ENCODE measurements around the gene PLD6.
"Not testable (repeated sequence)": the region's sequence is repeated elsewhere in the genome, so short reads cannot be mapped to it uniquely, and the experiment has no call there.

PLD6 gene

GRCh38 chr17:17200831-17201230 lies 5.3 kb downstream of the PLD6 start:
- DNase-seq (ENCODE audit: low read depth) = no peak

- DNase-seq (ENCODE audit: low read depth) = no peak
These were observed 5.8 kb downstream of the PLD6 start for GRCh38 chr17:17200311-17200710.

- DNase-seq (ENCODE audit: low read depth) = no peak
These were observed 7.9 kb downstream of the PLD6 start for GRCh38 chr17:17198281-17198680.

GRCh38 chr17:17196776-17197175 lies 9.4 kb downstream of the PLD6 start:
- no peak for DNase-seq (ENCODE audit: low read depth)

- not testable (repeated sequence) for DNase-seq (ENCODE audit: low read depth)
These were observed 10.7 kb downstream of the PLD6 start for GRCh38 chr17:17195466-17195865.

GRCh38 chr17:17191961-17192381 lies 14.2 kb downstream of the PLD6 start:
- DNase-seq (ENCODE audit: low read depth) = no peak

- DNase-seq (ENCODE audit: low read depth) = no peak
These were observed 14.8 kb downstream of the PLD6 start for GRCh38 chr17:17191346-17191792.

- DNase-seq (ENCODE audit: low read depth) = no peak
These were observed 15.9 kb downstream of the PLD6 start for GRCh38 chr17:17190188-17190587.

GRCh38 chr17:17189559-17189958 lies 16.6 kb downstream of the PLD6 start:
- no peak for DNase-seq (ENCODE audit: low read depth)

- DNase-seq (ENCODE audit: low read depth) = no peak
These were observed 17.5 kb downstream of the PLD6 start for GRCh38 chr17:17188586-17188985.

GRCh38 chr17:17186551-17187505 lies 19.3 kb downstream of the PLD6 start:
- no peak for DNase-seq (ENCODE audit: low read depth)

GRCh38 chr17:17186051-17186450 lies 20.1 kb downstream of the PLD6 start:
- no peak for DNase-seq (ENCODE audit: low read depth)

GRCh38 chr17:17184985-17185757 lies 21.0 kb downstream of the PLD6 start:
- DNase-seq (ENCODE audit: low read depth) = not testable (repeated sequence)

GRCh38 chr17:17183744-17184143 lies 22.4 kb downstream of the PLD6 start:
- no peak for DNase-seq (ENCODE audit: low read depth)

GRCh38 chr17:17182598-17183136 lies 23.5 kb downstream of the PLD6 start:
- no peak for DNase-seq (ENCODE audit: low read depth)

GRCh38 chr17:17181666-17182597 lies 24.2 kb downstream of the PLD6 start:
- DNase-seq (ENCODE audit: low read depth) = no peak

- DNase-seq (ENCODE audit: low read depth) = no peak
These were observed 25.2 kb downstream of the PLD6 start for GRCh38 chr17:17180741-17181525.

- DNase-seq (ENCODE audit: low read depth) = no peak
These were observed 26.0 kb downstream of the PLD6 start for GRCh38 chr17:17180141-17180603.

- DNase-seq (ENCODE audit: low read depth) = no peak
These were observed 26.7 kb downstream of the PLD6 start for GRCh38 chr17:17179371-17179827.

- no peak for DNase-seq (ENCODE audit: low read depth)
These were observed 29.0 kb downstream of the PLD6 start for GRCh38 chr17:17177176-17177575.
